ENCODE measurements around the gene CD209. TPM values are rescaled to one million over a fixed set of nuclear protein-coding genes. Genes with fewer than 3 reads are reported as not detected.

The CD209 gene
- total RNA-seq, 1 experiment from 2014 or later: not detected

GRCh38 chr19:7737215-7737614 is 10.1 kb downstream of the CD209 start:
- DNase-seq (ENCODE audit: low read depth, low spot score) (no peak), ATAC-seq (no peak)
- Histone ChIP-seq H3K9me3 (ENCODE audit: control insufficient read depth, insufficient read depth, low read depth, low read length) (no peaks in the 10 kb centered on the region), H3K27me3 (ENCODE audit: control insufficient read depth, insufficient read depth, low read length) (no peaks in the 10 kb centered on the region), H3K27ac (ENCODE audit: low read length) (no peak overlapping the region), H3K36me3 (ENCODE audit: control insufficient read depth, insufficient read depth, low read length) (no peaks in the 10 kb centered on the region), H3K4me1 (ENCODE audit: control insufficient read depth, insufficient read depth, low read length) (no peaks in the 10 kb centered on the region), H3K4me3 (ENCODE audit: low read depth in 2 of 2, low read length in 2 of 2) (no peak overlapping the region)
- in situ Hi-C loops (cut with HindIII; ENCODE audit: low pct_unique_long_range_greater_than_20kb, low sequenced_read_pairs) (no loop called here), intact Hi-C loops (cut with micrococcal nuclease; ENCODE audit: unreplicated experiment) (no loop called here)
- ChIA-PET CTCF (no interaction called here), POLR2A (interaction anchor here (0.6 kb wide), 1 partner anchor 93 kb away, joined by 7 read pairs; the partner anchor contains the start of gene EVI5L)
- TF ChIP-seq POLR2AphosphoS5 (IDR thresholded peaks at IDR 0.05; ENCODE audit: low read depth, low read length) (no peak), CTCF (IDR thresholded peaks at IDR 0.05) (no peak), REST (IDR thresholded peaks at IDR 0.05; ENCODE audit: insufficient read depth in 1 of 2, low read depth in 2 of 2, low read length in 1 of 2) (no peak), SIN3A (IDR thresholded peaks at IDR 0.05; ENCODE audit: borderline replicate concordance, insufficient read depth, low read depth, low read length) (no peak), TCF7L2 (IDR thresholded peaks at IDR 0.05; ENCODE audit: low read depth, low read length) (no peak)
- no TSS peak for BruUV-seq (replicated peaks)

DNA sequence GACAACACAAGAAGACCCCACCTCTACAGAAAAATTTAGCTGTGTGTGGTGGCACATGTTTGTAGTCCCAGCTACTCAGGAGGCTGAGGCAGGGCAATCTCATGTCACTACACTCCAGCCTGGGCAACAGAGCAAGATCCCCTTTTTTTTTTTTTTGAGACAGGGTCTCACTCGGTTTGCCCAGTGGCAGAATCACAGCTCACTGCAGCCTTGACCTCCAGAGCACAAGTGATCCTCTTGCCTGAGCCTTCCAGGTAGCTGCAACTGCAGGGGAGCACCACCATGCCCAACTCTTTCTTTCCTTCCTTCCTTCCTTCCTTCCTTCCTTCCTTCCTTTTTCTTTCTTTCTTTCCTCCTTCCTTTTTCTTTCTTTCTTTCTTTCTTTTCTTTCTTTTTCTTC is 11.2 kb downstream of the CD209 start:
- H3K36me3 ChIP-seq (ENCODE audit: control insufficient read depth, insufficient read depth, low read length): no peaks in the 10 kb centered on the region
- DNase-seq (ENCODE audit: low read depth, low spot score) (no peak), ATAC-seq (no peak)
- H3K9me3 ChIP-seq (ENCODE audit: control insufficient read depth, insufficient read depth, low read depth, low read length): no peaks in the 10 kb centered on the region
- TF ChIP-seq CTCF (IDR thresholded peaks at IDR 0.05): no peak
- no peak for TF ChIP-seq SIN3A (IDR thresholded peaks at IDR 0.05; ENCODE audit: borderline replicate concordance, insufficient read depth, low read depth, low read length)
- TF ChIP-seq POLR2AphosphoS5 (IDR thresholded peaks at IDR 0.05; ENCODE audit: low read depth, low read length): no peak
- TF ChIP-seq TCF7L2 (IDR thresholded peaks at IDR 0.05; ENCODE audit: low read depth, low read length): no peak
- TF ChIP-seq REST (IDR thresholded peaks at IDR 0.05; ENCODE audit: insufficient read depth in 1 of 2, low read depth in 2 of 2, low read length in 1 of 2): no peak
- H3K27ac ChIP-seq (ENCODE audit: low read length): no peak overlapping the region
- H3K27me3 ChIP-seq (ENCODE audit: control insufficient read depth, insufficient read depth, low read length): no peaks in the 10 kb centered on the region
- ChIA-PET POLR2A (no interaction called here), CTCF (no interaction called here)
- intact Hi-C loops (cut with micrococcal nuclease; ENCODE audit: unreplicated experiment): no loop called here
- no peaks in the 10 kb centered on the region for H3K4me1 ChIP-seq (ENCODE audit: control insufficient read depth, insufficient read depth, low read length)
- BruUV-seq (replicated peaks): no TSS peak
- in situ Hi-C loops (cut with HindIII; ENCODE audit: low pct_unique_long_range_greater_than_20kb, low sequenced_read_pairs): no loop called here
- H3K4me3 ChIP-seq (ENCODE audit: low read depth in 2 of 2, low read length in 2 of 2): no peak overlapping the region

Measured in Panc1 (cell line).